ENCODE results near the gene S100A14. TPM values are rescaled to one million over a fixed set of nuclear protein-coding genes. Genes with fewer than 3 reads are reported as not detected.

S100A14 gene
- total and polyA plus RNA-seq, 2 of the 13 experiments (the other 11 are each of a cell fraction or from before 2014, with no cell fraction given): 1.4 to 7.7 TPM

DNA sequence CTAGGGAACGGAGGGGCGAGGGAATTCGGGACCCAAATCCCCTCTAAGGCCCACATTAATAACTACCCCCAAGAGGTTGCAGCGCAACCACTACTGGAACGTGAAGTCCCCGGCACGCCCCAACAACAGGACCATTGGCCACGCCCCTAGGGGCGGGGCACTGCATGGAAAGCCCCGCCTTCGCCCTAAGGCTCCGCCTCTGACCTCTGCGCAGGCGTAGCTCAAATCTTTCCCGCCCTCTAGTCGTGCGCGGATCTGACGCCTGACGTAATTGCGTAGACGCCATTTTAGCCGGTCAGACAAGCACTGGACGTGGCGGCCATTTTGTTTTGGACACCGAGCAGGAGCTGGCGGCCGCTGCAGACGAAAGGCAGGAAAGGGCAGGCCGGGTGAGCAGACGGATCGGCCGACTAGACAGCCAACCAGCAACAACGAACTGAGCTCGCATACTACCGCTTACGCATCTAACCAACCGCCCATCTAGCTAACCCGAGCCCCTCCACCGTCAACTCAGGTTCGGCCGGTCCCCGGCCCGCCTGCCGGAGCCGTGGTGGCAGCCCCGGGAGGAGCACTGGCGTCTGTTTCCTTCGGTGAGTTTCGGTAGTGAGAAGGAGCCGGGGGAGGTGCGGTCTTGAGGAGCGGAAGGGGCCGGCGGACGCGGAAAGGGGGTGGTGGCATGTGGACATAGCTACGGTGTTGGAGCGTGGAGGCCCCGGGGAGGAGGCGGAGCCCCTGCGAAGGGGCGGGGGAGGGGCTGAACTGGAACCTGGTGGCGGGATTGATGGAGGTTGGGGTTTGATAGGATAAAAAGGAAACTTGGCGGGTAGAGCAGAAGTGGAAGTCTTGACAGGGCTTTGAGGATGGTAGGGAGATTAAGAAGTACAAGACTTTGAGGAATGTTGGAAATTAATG lies 17.9 kb upstream of the S100A14 start, which contains the start of gene CHTOP (continued):
- TF ChIP-seq NR3C1 (CRISPR knock-in tag; IDR thresholded peaks at IDR 0.05) (no peak), CENPT (CRISPR knock-in tag; IDR thresholded peaks at IDR 0.05; ENCODE audit: low read depth) (no peak), RORA (CRISPR knock-in tag; IDR thresholded peaks at IDR 0.05) (no peak), STAG1 (CRISPR knock-in tag; IDR thresholded peaks at IDR 0.05) (no peak), PLRG1 (conservative IDR thresholded peaks at IDR 0.05) (no peak), ZNF24 (IDR thresholded peaks at IDR 0.05) (no peak), ISX (CRISPR knock-in tag; conservative IDR thresholded peaks at IDR 0.05) (no peak), ZNF317 (CRISPR knock-in tag; IDR thresholded peaks at IDR 0.05) (peak; percentile 55; the same call in 1 of the 2 replicates), PHF20 (CRISPR knock-in tag; IDR thresholded peaks at IDR 0.05) (peak; percentile 69), NCOA1 (CRISPR knock-in tag; IDR thresholded peaks at IDR 0.05) (0 out of 2 replicates have a peak, but pooled peaks have one; percentile 38), ZNF570 (CRISPR knock-in tag; IDR thresholded peaks at IDR 0.05; ENCODE audit: borderline replicate concordance) (no peak), JUND (CRISPR knock-in tag; IDR thresholded peaks at IDR 0.05) (no peak), CSRNP2 (CRISPR knock-in tag; conservative IDR thresholded peaks at IDR 0.05; ENCODE audit: low read depth) (no peak), ZNF136 (CRISPR knock-in tag; IDR thresholded peaks at IDR 0.05; ENCODE audit: low read depth) (0 out of 2 replicates have a peak, but pooled peaks have one; percentile 41), ZMYM4 (CRISPR knock-in tag; IDR thresholded peaks at IDR 0.05) (peak; percentile 89), TFE3 (CRISPR knock-in tag; IDR thresholded peaks at IDR 0.05) (no peak; the same call in 1 of the 2 replicates), HIVEP1 (CRISPR knock-in tag; IDR thresholded peaks at IDR 0.05) (peak; percentile 75), ZSCAN29 (CRISPR knock-in tag; conservative IDR thresholded peaks at IDR 0.05) (no peak), ZNF782 (CRISPR knock-in tag; IDR thresholded peaks at IDR 0.05; ENCODE audit: borderline replicate concordance) (peak; percentile 78; the same call in 1 of the 2 replicates), ZNF749 (CRISPR knock-in tag; IDR thresholded peaks at IDR 0.05; ENCODE audit: borderline replicate concordance) (no peak), SMYD3 (CRISPR knock-in tag; IDR thresholded peaks at IDR 0.05) (peak; percentile 81; the same call in 1 of the 2 replicates)
- TF ChIP-seq, protein P1, sequence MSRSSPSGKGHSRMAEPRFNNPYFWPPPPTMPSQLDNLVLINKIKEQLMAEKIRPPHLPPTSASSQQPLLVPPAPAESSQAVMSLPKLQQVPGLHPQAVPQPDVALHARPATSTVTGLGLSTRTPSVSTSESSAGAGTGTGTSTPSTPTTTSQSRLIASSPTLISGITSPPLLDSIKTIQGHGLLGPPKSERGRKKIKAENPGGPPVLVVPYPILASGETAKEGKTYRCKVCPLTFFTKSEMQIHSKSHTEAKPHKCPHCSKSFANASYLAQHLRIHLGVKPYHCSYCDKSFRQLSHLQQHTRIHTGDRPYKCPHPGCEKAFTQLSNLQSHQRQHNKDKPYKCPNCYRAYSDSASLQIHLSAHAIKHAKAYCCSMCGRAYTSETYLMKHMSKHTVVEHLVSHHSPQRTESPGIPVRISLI (CRISPR knock-in tag; IDR thresholded peaks at IDR 0.05; ENCODE audit: borderline replicate concordance): peak; percentile 32; the same call in 1 of the 2 replicates
- TF ChIP-seq, protein P2, sequence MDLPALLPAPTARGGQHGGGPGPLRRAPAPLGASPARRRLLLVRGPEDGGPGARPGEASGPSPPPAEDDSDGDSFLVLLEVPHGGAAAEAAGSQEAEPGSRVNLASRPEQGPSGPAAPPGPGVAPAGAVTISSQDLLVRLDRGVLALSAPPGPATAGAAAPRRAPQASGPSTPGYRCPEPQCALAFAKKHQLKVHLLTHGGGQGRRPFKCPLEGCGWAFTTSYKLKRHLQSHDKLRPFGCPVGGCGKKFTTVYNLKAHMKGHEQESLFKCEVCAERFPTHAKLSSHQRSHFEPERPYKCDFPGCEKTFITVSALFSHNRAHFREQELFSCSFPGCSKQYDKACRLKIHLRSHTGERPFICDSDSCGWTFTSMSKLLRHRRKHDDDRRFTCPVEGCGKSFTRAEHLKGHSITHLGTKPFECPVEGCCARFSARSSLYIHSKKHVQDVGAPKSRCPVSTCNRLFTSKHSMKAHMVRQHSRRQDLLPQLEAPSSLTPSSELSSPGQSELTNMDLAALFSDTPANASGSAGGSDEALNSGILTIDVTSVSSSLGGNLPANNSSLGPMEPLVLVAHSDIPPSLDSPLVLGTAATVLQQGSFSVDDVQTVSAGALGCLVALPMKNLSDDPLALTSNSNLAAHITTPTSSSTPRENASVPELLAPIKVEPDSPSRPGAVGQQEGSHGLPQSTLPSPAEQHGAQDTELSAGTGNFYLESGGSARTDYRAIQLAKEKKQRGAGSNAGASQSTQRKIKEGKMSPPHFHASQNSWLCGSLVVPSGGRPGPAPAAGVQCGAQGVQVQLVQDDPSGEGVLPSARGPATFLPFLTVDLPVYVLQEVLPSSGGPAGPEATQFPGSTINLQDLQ (CRISPR knock-in tag; IDR thresholded peaks at IDR 0.05): 0 out of 2 replicates have a peak, but pooled peaks have one; percentile 30

Measured in HepG2 (cell line).